BLaER1 (cell line): ENCODE measurements around the gene MAB21L3.
A peak's percentile ranks its signal among the peaks of the same experiment; 100 is the strongest.

Experiments used
- H3K27ac ChIP-seq: shearing (Covaris generic); formaldehyde crosslinking; 2 replicates; pipeline ENCODE4 v1.8.1; 2022
- H3K27me3 ChIP-seq: shearing (Covaris generic); formaldehyde crosslinking; 2 replicates; pipeline ENCODE4 v1.8.1; 2022
- H3K36me3 ChIP-seq: shearing (Covaris generic); formaldehyde crosslinking; 2 replicates; pipeline ENCODE4 v1.8.1; 2022
- H3K4me1 ChIP-seq: shearing (Covaris generic); formaldehyde crosslinking; 2 replicates; pipeline ENCODE4 v1.8.1; 2022
- H3K4me2 ChIP-seq: shearing (Covaris generic); formaldehyde crosslinking; 2 replicates; pipeline ENCODE4 v1.8.1; 2022
- H3K4me3 ChIP-seq: shearing (Covaris generic); formaldehyde crosslinking; 2 replicates; pipeline ENCODE4 v1.8.1; 2022
- H3K9ac ChIP-seq: shearing (Covaris generic); formaldehyde crosslinking; 2 replicates; pipeline ENCODE4 v1.8.1; 2022
- H3K9me3 ChIP-seq: shearing (Covaris generic); formaldehyde crosslinking; 2 replicates; pipeline ENCODE4 v1.8.1; 2022
- H4K20me1 ChIP-seq: shearing (Covaris generic); formaldehyde crosslinking; 2 replicates; pipeline ENCODE4 v1.8.1; 2022
- Cebpa-rat ChIP-seq: shearing (Covaris generic); IDR thresholded peaks from 2 replicates; pipeline ENCODE4 v1.8.1; 2022

The MAB21L3 gene

DNA sequence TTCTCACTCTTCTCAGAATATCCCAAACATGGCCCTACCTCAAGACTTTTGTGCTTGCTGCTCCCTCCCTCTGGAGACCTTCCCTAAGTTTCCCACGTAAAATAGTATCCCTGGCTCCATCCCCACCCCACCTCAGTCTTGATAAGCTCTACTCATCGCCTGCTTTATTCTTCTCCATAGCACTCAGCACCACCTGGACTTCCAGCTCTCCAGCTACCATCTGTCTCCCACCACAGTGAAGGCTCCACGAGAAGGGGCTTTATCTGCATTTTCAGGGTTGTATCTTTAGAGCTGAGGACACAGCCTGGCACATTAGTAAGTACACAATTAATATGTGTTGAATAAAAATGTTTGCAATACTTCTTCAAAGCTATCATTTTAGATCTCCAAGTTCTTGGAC lies 37.8 kb downstream of the MAB21L3 start:
- Histone ChIP-seq H3K36me3 (no peaks in the 10 kb centered on the region), H3K4me2 (no peak overlapping the region), H3K4me3 (no peak overlapping the region), H3K9ac (no peak overlapping the region), H4K20me1 (no peaks in the 10 kb centered on the region), H3K27me3 (no peaks in the 10 kb centered on the region), H3K9me3 (peaks cover 24% of the 10 kb centered on the region), H3K4me1 (0 out of 2 replicates have a peak, but pooled peaks cover 5% of the 10 kb centered on the region), H3K27ac (no peak overlapping the region)
- no peak for TF ChIP-seq Cebpa-rat

DNA sequence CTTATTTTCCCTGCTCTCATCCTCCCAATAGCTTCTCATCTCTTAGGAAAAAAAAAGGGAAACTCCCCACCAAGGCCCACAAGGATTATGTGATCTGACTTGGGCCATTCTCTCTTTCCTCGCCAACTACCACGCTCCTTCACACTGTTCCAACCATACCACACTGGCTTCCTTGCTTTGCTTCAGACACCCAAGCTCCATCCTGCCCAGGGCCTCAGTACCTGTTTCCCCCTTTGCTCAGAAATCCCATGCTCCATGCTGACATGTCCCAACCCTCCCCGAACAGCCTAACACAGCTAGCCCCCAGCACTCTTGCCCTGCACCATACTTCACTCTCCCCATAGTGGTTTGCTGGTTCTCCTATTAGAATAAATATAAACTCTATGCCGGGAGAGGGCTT lies 39.2 kb downstream of the MAB21L3 start:
- H3K9ac ChIP-seq: no peak overlapping the region
- H3K36me3 ChIP-seq: no peaks in the 10 kb centered on the region
- peaks cover 12% of the 10 kb centered on the region for H3K9me3 ChIP-seq
- H3K4me3 ChIP-seq: no peak overlapping the region
- H3K4me2 ChIP-seq: no peak overlapping the region
- H4K20me1 ChIP-seq: no peaks in the 10 kb centered on the region
- 0 out of 2 replicates have a peak, but pooled peaks cover 5% of the 10 kb centered on the region for H3K4me1 ChIP-seq
- no peak overlapping the region for H3K27ac ChIP-seq
- no peaks in the 10 kb centered on the region for H3K27me3 ChIP-seq
- no peak for TF ChIP-seq Cebpa-rat

DNA sequence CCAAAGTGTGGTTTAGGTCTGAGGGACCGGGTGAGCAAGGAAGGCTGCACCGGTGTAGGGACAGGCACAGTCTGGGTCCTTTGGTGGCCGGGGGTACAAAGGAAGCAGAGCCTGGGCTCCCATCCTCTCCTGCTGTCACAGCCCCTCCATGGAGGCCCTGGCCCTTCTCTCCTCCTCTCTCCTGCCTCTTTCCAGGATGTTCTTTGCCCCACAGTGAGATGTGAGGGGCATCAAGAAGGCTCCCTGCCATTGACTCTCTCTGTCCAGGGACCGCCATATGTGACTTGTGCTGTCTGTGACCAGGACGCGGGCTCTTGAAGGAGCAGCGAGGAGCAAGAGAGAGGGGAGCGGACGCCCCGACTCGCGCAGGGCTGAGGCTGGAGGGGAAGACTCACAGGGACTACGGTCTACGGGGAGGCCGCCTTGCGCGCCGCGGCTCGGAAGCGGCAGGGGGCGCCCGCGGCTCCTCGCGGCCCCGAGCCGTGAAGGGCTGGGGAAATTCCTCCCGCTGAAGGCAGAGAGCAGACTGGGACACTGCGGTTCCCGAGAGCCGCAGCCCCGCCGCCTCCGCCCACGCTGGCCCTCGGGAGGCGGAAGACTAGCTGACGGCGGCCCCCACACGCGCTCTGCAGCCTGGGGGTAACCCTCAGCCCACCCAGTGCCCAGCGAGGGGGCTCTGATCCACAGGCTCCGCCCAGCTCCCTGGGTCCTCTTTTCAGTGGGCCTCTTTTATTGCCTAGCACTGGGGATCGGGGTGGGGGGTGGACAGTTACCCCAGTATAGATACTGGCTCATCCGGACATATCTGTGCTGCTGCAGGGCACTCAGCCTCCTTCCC lies 40.8 kb downstream of the MAB21L3 start:
- peak overlapping the region; percentile 89 for H3K4me2 ChIP-seq
- H3K27ac ChIP-seq: peak overlapping the region; percentile 78
- H3K27me3 ChIP-seq: no peaks in the 10 kb centered on the region
- TF ChIP-seq Cebpa-rat: no peak
- peak overlapping the region; percentile 75 for H3K9ac ChIP-seq
- H3K36me3 ChIP-seq: no peaks in the 10 kb centered on the region
- H3K9me3 ChIP-seq: no peaks in the 10 kb centered on the region
- peak overlapping the region; percentile 65 for H3K4me3 ChIP-seq
- H4K20me1 ChIP-seq: no peaks in the 10 kb centered on the region
- 0 out of 2 replicates have a peak, but pooled peaks cover 5% of the 10 kb centered on the region for H3K4me1 ChIP-seq

DNA sequence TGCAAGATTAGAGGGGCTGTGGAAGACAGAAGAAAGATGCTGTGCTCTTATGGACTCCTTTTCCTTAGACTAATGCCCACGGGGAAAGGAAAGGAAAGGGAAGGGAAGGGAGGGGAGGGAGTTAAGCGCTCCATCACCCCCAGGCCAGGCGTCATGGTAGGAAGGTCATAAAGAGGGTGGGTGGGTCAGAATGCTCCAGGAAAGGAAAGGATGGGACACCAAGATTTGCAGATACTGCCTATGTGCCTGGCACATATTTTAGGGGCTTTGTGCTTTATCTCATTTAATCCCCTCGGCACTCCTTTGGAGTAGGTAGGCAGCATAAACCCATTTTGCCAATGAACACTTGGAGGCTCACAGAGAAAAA lies 41.4 kb downstream of the MAB21L3 start:
- Histone ChIP-seq H3K36me3 (no peaks in the 10 kb centered on the region), H3K4me3 (peak overlapping the region; percentile 65), H3K9me3 (no peaks in the 10 kb centered on the region), H3K27ac (peak overlapping the region; percentile 78), H4K20me1 (no peaks in the 10 kb centered on the region), H3K27me3 (no peaks in the 10 kb centered on the region), H3K4me1 (0 out of 2 replicates have a peak, but pooled peaks cover 5% of the 10 kb centered on the region), H3K4me2 (peak overlapping the region; percentile 89), H3K9ac (peak overlapping the region; percentile 75)
- TF ChIP-seq Cebpa-rat: no peak

DNA sequence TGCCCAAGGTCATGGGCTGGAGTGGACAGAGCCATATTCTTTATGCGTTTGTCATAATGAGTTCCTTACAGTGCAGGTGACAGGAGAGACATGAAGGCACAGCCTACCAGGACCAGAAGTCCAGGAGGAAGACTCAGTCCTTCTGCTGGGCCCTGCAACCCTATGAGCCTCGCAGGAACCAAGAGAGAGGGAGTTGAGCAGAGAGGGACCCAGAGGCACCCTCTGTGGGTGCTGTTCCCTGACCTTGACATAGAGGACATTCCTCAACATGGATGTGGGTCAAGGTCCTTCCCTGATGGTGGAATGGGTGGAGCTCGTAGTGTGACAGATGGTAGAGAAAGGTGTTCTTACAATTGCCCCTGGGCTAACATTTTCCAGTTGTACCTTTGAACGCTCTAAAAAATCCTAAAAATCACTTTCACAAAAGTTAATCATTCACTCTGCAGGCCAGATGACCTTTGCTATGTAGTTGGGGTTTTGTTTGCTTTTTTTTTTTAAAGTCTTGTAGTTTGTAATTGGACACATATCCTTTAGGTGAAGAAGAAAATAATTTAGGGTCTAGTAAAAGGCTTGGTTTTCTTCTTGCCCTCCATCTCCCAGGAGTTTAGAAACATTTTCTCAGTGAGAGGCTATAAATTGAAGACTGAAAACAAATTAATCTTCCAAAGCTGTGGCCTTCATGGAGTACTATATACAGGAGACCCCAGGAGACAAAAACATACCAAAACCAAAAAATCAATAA lies 41.9 kb downstream of the MAB21L3 start:
- Histone ChIP-seq H3K27me3 (no peaks in the 10 kb centered on the region), H3K4me3 (no peak overlapping the region), H4K20me1 (no peaks in the 10 kb centered on the region), H3K4me2 (no peak overlapping the region), H3K9ac (no peak overlapping the region), H3K4me1 (0 out of 2 replicates have a peak, but pooled peaks cover 5% of the 10 kb centered on the region), H3K9me3 (no peaks in the 10 kb centered on the region), H3K36me3 (no peaks in the 10 kb centered on the region), H3K27ac (no peak overlapping the region)
- no peak for TF ChIP-seq Cebpa-rat

DNA sequence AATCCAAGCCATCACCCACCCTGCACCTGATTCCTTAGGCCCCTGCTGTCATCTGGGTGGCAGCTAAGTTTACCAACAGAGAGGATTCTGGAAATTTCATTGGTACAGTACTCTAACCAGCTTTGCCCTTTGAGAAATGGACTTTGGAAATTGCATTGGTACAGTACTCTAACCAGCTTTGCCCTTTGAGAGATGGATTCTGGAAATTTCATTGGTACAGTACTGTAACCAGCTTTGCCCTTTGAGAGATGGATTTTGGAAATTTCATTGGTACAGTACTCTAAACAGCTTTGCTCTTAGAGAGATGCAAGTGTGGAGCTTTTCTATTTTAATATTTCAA lies 42.5 kb downstream of the MAB21L3 start:
- Histone ChIP-seq H3K27me3 (no peaks in the 10 kb centered on the region), H3K4me2 (no peak overlapping the region), H3K4me1 (0 out of 2 replicates have a peak, but pooled peaks cover 5% of the 10 kb centered on the region), H3K9me3 (no peaks in the 10 kb centered on the region), H3K9ac (no peak overlapping the region), H3K36me3 (no peaks in the 10 kb centered on the region), H4K20me1 (no peaks in the 10 kb centered on the region), H3K27ac (no peak overlapping the region), H3K4me3 (no peak overlapping the region)
- TF ChIP-seq Cebpa-rat: no peak

DNA sequence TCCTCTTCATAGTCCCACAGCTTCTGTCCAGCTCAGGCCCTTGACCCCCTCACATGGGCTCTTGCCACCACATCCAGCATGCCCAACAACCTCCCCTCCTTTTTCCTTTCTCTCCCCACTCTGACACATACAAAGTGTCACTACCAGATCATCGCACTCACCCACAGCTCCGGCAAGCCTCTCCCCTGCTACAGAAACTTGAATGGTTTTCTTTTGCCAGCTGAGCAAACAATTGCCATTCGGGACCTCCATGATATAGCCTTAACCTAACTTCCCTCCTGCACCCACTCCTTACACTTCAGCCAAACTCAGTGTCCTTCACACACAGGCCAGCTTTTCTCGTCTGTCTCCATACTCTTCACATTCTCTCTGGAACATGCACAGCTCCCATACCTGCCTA lies 43.3 kb downstream of the MAB21L3 start:
- H3K9me3 ChIP-seq: no peaks in the 10 kb centered on the region
- H3K36me3 ChIP-seq: no peaks in the 10 kb centered on the region
- no peak overlapping the region for H3K4me3 ChIP-seq
- TF ChIP-seq Cebpa-rat: no peak
- 0 out of 2 replicates have a peak, but pooled peaks cover 5% of the 10 kb centered on the region for H3K4me1 ChIP-seq
- H3K9ac ChIP-seq: no peak overlapping the region
- H3K27me3 ChIP-seq: no peaks in the 10 kb centered on the region
- H4K20me1 ChIP-seq: no peaks in the 10 kb centered on the region
- H3K27ac ChIP-seq: no peak overlapping the region
- no peak overlapping the region for H3K4me2 ChIP-seq

DNA sequence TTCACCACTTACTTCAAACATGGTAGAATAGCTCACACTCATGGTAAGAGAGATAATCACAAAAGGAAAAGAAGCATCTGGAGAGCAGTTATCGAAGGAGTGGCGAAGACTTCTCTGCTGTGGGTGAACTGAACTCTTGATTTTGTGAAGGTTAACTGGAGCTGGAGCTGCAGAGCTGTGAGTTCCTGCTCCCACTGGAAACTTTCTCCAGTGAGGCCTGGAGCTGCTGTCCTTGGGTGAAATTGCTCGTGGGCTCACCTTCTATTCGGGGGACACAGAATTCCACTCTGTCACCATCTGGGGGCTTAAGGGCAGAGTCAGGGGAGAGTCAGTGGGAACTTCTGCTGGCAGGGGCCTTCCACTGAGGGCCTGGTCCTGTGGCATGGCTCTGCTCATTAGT lies 45.9 kb downstream of the MAB21L3 start:
- no peak for TF ChIP-seq Cebpa-rat
- Histone ChIP-seq H3K4me3 (no peak overlapping the region), H3K4me2 (no peak overlapping the region), H3K4me1 (no peaks in the 10 kb centered on the region), H4K20me1 (no peaks in the 10 kb centered on the region), H3K27me3 (no peaks in the 10 kb centered on the region), H3K36me3 (no peaks in the 10 kb centered on the region), H3K9me3 (no peaks in the 10 kb centered on the region), H3K27ac (no peak overlapping the region), H3K9ac (no peak overlapping the region)

DNA sequence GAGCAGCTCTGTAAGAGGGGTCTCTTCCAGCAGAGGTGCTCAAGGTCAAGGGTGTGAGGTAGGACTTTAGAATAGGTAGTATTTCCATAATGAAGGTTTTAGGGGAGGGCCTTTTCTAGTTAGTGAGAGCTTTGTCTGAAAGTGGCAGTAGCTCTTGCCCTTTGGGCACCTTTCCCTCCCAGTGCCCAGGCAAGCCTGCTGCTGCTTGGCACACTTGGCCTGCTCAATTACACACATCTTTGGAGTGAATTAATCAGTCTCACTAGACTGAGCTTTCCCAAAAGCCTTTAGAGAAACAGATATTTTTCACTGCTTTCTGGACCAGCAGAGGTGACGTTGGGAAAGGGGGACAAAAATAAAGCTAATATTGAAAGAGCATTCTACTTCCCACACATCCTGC lies 48.0 kb downstream of the MAB21L3 start:
- no peak overlapping the region for H3K27ac ChIP-seq
- H4K20me1 ChIP-seq: no peaks in the 10 kb centered on the region
- no peaks in the 10 kb centered on the region for H3K36me3 ChIP-seq
- H3K27me3 ChIP-seq: no peaks in the 10 kb centered on the region
- no peaks in the 10 kb centered on the region for H3K4me1 ChIP-seq
- no peak overlapping the region for H3K9ac ChIP-seq
- no peak overlapping the region for H3K4me3 ChIP-seq
- no peak overlapping the region for H3K4me2 ChIP-seq
- TF ChIP-seq Cebpa-rat: no peak
- H3K9me3 ChIP-seq: no peaks in the 10 kb centered on the region

DNA sequence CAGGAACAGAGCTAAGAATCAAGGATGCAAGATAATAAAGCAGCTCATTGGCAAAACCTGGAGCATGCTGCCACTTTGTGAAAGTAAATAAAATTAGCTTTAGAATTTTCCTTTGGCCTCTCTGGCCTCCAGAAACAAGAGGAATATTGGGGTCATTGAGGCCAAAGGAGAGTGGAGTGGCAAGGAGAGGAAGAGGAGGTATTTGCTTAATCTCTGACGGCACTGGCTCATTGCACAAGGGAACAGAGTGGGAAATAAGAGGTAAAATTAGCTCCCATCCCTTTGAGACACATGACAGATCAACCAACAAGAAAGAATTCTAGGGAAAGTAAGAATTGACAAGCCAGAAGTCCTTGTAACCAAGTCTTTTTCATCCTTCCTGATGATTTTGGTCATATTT lies 48.4 kb downstream of the MAB21L3 start:
- Histone ChIP-seq H3K4me3 (no peak overlapping the region), H3K9me3 (no peaks in the 10 kb centered on the region), H3K4me1 (no peaks in the 10 kb centered on the region; the same call in 1 of the 2 replicates), H3K36me3 (no peaks in the 10 kb centered on the region), H3K27me3 (no peaks in the 10 kb centered on the region), H3K9ac (no peak overlapping the region), H3K27ac (no peak overlapping the region), H4K20me1 (no peaks in the 10 kb centered on the region), H3K4me2 (no peak overlapping the region)
- no peak for TF ChIP-seq Cebpa-rat
